Glomerular visceral epithelial cell (primary cell): ENCODE results near the gene TMEM98.
A peak's percentile ranks its signal among the peaks of the same experiment; 100 is the strongest.
"Not testable (repeated sequence)": the region's sequence is repeated elsewhere in the genome, so short reads cannot be mapped to it uniquely, and the experiment has no call there.

Source experiments
- DNase-seq: peaks from one replicate; pipeline ENCODE4 v3.0.0-alpha.2; 2016; ENCODE audit errors: extremely low spot score

TMEM98 gene, protein sequence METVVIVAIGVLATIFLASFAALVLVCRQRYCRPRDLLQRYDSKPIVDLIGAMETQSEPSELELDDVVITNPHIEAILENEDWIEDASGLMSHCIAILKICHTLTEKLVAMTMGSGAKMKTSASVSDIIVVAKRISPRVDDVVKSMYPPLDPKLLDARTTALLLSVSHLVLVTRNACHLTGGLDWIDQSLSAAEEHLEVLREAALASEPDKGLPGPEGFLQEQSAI

DNA sequence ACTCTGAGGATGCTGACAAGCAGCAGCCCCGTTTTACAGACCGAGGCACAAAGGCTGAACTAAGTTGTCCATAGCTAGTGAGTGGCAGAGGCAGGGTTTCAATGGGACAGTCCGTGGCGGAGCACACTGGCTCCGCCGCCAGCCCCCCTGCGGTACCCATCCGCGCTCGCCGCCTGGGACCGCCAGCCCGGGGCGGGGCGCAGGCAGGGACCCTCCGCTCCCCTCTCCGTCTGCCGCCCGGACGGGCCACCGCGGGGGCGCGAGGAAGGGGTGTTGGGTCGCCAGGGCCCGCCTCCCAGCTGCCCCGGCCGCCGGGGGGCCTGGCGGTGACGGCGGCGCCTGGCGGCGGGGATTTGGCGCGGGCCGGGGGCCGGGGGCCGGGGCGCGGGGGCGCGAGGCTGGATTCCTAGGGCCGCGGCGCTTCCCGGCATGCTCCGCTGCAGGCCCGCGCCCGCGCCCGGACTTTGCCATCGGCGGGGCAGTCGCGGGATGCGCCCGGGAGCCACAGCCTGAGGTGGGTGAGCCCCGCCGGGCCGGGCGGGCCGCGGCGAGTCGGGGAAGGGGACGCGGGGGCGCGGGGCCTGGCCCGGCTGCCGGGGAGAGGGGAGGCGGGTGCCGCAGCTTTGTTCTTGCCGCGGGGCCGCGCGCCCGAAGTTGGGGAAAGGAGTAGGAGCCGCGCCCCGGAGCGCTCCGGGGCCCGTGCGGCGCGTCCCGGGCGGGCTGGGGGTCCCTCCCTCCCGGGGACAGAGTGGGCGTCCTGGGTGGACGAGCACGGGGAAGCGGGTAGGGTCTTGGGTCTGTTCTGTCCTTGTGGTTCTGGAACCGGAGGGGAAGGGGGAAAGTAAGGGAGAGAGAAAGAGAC lies at the start of gene TMEM98:
TMEM98 (plus strand) TSS at position 430 of the 862 bp plus-strand sequence. CDS start 3,376 bp downstream, outside the sequence.
- no peak for DNase-seq

DNA sequence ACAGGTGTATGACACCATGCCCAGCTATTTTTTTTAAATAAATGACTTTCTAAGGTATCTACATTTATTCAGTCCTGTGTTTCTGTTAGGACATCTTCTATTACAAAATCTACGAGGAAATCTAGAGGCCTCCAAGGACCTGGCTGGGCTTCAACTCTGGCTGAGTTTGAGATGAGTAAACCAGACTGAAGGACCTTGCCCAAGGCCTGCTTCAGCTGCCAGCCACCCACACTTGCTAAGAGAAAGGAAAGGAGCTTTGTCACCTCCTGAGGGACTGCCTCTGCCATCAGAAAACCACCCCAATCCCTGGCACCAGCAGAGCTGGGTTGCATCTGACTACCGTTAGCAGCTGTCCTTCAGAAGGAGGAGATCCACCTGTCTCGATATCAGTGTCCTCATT lies 49.7 kb upstream of the TMEM98 start:
- DNase-seq = no peak

DNA sequence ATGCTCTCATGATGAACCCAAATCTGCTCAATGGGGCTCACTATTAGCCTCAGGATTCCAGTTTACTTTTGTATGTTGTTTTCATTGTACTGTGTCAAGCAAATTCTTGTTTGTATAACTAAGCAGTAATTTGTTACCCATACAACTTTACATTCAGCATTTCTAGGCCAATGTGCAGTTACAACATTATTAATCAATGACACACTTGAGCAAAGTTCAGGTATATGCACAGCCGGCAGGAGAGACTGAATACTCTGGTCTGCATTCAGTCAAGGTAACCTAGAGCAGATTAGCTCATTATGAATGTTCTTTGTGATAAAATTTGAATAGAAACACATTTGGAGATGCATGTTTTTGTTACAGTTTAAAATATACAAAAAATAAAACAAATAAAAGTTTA lies 48.8 kb upstream of the TMEM98 start:
- DNase-seq = no peak

DNA sequence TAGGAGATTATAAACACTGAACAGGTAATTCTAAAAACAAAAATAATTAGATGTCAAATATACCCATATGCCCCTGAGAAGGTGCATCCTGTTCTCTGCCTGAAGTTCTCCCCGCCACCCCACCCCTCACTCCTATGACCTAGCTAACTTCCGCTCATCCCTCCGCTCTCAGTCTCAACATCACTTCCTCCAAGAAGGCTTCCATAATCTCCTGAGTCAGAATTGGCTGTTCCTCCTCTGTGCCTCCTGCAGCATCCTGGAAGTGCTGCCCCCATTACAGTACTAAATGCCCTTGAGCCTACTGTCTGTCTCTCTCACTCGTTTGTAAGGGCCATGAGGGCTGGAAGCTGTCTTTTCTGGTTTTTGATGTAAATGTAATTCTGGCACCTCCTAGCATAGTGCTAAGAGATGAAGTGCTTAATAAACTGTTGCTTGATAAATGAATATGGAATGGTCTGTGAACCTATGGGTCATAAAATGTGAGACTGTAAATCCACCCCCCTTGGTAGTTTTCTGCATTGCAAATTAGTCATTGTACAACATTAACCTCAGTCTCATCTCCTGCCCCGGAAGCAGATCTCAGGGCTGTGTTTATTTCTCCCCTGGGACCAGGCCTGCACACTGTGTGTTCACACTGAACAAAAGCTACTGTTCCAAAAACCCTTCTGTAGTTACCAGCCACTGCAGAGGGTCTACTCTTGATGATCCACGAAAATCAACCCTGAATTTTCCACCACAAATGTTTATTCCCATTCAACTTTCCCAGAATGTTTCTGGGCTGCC lies 47.1 kb upstream of the TMEM98 start:
- DNase-seq = no peak

DNA sequence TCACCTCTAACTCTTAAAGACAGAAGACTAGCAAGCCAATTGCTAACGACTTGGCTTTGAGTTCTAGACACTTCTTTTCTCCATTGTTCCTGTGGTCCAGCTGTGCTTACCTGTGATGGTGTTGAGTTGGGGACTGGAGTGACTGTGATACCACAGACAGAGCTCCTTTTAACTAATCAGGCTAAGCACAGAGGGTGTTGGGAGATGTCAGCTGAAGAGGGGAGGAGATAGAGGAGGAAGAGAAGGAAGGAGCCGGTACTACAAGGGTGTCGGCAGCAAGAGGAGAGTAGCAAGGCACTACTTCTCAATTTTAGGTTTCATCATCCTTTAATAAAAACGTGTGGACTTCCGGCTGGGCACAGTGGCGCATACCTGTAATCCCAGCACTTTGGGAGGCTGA lies 45.9 kb upstream of the TMEM98 start:
- no peak for DNase-seq

DNA sequence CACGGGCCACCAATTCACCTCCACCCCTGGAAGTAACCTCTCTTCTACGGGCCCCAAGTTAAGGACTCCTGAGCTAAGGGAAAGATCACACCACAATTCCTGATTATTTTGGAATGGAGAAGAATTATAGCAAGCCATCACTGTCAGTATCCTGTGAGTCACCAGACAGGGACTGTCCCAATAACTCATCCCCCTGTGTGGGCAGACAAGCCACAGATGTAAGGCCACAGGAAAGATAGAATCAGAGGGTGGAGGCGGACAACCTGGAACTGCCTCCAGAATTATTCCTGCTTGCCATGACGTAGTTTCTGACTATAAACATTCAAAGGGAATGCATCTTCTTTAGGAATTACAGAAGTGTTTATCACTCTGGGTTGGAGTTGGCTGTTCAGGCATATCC lies 45.2 kb upstream of the TMEM98 start:
- peak; percentile 26 for DNase-seq

DNA sequence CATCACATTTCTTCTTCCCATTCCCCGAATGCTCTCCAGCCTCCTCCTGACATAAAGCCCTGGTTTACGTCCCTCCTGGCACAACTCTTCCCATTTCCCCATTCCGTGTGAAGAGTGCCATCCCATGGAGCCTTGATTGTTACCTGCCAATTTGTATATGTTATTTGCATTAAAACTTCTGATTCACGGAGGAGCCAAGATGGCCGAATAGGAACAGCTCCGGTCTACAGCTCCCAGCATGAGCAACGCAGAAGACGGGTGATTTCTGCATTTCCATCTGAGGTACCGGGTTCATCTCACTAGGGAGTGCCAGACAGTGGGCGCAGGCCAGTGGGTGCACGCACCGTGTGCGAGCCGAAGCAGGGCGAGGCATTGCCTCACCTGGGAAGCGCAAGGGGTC lies 41.0 kb upstream of the TMEM98 start:
- not testable (repeated sequence) for DNase-seq

DNA sequence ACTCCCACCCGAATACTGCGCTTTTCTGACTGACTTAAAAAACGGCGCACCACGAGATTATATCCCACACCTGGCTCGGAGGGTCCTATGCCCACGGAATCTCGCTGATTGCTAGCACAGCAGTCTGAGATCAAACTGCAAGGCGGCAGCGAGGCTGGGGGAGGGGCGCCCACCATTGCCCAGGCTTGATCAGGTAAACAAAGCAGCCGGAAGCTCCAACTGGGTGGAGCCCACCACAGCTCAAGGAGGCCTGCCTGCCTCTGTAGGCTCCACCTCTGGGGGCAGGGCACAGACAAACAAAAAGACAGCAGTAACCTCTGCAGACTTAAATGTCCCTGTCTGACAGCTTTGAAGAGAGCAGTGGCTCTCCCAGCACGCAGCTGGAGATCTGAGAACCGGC lies 40.5 kb upstream of the TMEM98 start:
- DNase-seq = not testable (repeated sequence)

DNA sequence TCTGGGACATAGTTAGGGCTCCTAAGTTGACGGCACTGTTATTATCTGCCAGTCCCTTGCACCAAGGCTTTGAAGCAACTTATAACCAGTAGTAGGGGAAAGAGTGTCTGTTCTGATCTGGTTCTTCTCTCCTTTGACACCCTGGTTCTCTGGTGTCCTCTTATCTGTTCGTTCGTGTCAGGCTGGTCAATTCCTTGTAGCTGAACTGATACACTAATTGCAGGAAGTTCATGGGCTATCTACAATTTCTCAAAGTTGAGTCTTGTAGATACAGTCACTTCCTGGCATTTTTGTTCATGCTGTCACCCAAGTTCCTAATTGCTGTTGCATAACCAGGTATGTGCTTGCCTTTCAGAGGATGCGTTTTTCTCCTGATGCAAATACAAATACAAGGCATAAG lies 33.7 kb upstream of the TMEM98 start:
- no peak for DNase-seq

DNA sequence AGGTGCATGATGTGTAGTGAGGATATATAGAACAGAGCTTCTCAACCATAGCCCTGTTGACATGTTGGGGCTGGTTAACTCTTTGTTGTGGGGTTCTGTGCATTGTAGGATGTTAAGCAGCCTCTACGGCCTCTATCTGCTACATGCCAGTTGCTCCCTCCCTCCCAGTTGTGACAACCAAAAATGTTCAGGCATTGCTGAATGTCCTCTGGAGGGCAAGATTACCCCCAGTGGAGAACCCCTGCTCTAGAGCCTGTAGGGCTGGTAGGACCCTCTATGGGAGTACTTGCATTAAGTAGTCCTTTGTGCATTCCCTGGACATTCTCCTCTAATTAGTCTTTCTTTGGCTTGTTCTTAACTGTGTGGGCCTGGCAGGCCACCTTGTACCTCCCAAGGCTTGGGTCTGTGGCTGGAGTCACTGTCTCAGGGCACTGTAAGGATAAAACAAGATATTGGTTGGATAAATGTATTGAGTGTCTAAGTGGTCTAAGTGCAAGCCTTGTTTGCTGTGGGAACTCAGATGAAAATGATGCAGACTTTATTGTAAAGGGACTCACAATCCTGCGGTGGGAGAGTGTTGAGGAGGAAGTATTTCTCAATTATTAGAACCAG lies 31.2 kb upstream of the TMEM98 start:
- no peak for DNase-seq

DNA sequence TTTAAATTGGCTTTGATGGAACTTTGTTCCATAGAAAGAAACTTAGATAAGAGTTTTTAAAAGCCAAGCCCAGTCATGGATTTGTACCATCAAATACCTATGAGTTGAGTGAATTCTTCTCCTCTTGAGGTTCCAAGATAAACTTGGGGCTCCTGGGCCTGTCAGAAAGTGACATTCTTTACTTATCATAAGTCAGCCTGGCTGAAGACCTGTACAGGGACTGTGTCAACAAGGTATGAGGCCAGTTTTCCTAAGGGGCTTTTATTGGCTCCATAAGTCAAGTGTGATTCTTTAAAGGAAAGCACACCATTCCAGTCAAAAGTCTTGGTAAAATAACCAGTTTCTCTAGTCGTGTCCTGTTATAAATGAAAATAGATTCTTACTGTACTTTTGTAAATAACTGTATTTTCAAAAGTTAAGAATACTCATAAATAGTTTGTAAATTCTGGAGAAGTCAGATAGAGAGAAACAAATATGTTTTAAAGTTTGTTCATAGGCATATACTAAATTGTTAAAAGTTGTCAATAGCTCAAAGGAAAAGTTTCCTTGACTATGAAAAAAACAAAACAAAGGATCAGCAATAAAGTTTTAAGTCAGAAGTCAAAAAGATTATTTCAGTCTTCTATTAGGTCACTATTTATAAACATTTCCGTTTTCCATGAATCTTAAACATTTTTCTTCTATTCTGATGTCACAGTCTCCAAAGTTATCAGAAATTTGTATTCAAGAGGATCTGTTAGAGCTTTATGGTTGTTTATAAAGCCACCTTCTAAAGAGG lies 28.5 kb upstream of the TMEM98 start:
- DNase-seq = no peak

DNA sequence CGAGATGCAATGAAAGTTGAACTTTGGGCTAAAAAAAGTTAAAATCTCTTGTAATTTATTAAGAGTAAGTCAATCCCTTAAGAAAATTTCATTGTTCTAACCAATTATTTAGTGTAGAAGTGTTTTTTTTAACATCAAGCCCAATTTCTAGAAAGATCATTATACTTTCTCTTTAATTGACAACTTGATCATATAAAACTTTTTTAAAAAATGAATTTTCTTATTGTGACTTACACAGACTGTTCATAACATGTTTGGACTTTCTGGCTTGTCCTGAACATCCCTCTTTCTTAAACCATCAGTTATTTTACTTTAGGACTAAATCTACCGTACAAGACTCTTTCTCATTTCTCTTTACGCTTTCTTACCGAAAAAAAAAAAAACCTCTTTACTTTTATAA lies 26.2 kb upstream of the TMEM98 start:
- DNase-seq = no peak

DNA sequence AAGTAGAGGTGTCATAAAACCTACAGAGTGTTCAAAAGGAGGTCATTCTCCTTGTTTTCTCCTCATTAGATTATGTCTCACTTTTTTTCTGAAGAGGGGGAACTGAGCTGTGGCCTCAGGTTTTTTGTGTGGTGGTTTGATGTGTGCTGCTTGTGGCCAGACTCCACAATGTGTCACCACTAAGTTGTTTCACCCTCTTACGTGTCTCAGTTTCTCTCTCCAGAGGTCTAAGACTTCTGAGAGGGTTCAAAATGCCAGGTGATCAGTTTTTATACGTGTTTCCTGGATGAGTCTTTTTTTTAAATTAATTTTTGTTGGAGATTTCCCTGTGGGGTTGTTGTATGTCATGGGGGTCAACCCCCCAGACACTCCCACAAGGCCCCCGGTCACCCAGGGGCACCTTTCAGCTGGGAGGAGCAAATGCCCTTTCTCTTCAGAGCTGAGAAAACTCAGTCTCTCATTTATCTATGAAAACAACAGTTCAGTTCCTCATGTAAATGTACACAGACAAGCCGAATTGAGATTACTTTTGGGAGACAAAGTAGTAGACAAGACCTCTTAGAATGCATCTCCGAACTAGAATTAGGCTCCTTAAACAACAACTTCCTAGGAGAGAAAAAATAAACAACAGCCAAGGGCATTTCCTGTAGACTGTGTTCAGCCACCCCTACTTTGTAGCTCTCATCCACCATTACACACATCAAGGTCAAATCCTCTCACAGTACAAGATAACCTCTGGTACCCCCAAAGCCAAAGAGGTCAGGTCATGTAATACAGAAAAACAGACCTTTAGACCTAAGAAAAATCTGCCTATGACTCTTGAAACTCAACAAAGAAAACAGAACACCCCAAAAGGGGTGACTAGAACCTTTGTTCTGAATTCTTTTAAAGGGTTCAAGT lies 23.9 kb upstream of the TMEM98 start:
- no peak for DNase-seq

DNA sequence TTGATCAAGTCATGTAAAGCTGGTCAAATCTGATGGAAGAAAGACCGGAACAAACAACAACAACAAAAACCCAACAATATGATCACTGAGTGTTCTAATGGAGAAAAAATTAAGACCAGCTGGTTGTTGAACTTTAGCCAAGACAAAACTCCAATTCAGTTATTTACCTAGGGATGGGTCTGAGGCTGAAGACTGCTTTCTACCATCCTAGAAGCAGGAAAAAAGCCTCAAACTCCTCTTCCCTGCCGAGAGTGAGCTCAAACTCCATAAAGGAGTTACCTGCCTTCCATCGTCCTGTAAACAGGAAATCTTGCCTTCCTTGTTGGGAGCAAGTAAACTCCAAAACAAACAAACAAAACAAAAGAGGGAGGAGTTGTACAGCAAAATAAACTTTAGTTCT lies 23.1 kb upstream of the TMEM98 start:
- DNase-seq = no peak

DNA sequence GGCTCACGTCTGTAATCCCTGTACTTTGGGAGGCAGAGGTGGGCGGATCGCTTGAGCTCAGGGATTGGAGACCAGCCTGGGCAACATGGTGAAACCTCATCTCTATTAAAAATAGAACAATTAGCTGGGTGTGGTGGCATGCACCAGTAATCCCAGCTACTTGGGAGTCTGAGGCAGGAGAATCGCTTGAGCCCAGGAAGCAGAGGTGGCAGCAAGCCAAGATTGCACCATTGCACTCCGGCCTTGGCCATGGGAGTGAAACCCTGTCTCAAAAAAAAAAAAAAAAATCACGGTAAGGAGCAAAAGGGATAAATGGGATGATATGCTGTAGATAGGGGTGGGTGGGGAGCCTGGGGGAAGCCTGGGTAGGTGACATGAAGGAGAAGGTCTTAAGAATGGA lies 20.4 kb upstream of the TMEM98 start:
- no peak for DNase-seq

DNA sequence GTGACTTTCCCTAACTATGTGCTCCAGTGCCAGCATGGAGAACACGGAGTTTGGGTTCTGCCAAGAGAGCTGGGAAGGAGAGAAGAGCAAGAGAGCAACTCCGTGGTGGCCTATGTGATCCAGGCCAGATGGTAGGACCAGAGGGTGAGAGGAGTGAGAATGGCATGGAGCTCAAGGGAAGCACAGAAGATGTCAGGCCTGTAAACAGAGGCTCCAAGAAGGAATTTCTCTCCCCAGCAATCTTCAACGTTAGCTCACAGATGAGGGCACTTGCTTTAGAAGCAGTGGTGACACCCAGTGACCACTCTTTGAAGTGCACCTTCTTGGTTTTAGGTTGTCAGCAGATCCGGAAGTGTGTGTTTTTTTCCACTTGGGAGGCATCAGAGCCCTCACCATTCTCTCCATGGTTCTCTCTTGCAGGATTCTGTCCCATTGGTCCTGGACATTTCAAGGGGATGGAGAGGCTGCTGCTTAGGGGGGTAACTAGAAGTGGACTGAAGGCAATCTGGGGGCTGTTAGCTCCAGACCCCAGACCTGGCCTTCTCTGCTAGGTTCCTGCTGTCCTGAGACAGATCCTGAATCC lies 18.1 kb upstream of the TMEM98 start:
- peak; percentile 74 for DNase-seq

DNA sequence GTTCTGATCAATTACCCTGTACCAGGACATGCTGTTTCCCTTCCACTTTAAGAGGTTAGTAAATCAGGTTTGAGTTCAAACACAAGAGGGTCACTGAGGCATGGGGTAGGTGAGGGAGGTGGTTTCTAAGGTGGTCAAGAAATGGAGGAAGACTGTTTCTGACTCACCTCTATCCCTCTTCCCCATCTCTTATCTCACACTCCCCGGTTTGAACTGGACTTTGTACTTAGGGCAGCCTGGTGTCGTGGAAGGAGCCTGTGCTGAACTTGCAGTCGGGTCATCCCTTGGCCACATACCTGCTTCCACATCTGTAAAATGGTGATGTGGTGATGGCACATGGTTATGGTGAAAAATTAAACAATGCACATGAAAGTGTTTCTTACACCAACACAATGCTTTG lies 17.2 kb upstream of the TMEM98 start:
- no peak for DNase-seq

DNA sequence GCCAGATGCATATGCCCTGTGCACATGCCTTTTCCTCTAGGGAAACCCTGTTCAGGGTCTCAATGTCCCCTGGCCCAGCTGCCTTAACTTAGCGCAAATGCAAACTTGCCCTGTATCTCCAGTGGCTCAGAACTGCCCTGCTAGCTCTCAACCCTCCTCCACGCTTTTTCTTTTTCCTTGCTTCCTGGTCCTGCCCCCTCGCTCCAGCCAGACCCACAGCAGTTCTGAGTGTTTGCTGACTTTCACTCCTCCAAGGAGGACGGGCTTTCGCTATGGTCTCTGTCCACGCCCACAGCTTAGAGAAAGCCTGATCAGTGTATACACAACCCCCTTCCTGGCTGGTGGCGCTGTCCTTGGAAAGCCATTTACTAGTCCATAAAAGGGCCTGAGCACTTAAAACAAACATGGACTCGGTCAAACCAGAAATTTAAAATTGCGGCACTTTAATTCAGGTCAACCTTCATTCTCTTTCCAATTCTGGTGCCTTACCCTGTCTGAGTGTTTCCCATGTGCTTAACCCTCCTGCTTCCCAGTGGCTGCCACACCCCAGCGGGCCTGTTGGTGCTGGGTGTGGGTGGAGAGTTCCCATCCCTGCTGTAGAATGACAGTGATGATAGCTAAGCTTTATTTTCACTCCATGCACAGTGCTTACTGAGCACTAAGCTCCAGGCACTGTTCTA lies 15.6 kb upstream of the TMEM98 start:
- no peak for DNase-seq

DNA sequence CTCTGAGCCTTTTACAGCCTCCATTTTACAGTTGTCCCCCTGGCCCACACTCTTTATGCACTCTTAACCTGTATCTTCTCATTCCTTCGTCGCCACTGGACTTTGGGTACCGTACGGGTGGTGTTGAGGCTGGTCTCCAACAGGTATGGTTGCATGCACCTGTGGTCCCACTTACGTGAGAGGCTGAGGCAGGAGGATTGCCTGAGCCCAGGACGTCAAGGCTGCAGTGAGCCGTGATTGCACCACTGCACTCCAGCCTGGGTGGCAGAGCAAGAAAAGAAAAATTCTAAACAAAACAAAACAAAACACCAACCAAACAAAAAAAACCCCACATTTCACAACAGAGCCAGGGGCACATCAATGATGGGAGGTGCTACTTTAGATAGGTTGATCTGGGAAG lies 14.4 kb upstream of the TMEM98 start:
- no peak for DNase-seq
